Measurements from ENCODE around the gene TAB2. TPM values are rescaled to one million over a fixed set of nuclear protein-coding genes. Genes with fewer than 3 reads are reported as not detected.

The TAB2 gene
- total RNA-seq, 4 donors from 2014 or later: 43.6 to 89.9 (median 64.7) TPM

DNA sequence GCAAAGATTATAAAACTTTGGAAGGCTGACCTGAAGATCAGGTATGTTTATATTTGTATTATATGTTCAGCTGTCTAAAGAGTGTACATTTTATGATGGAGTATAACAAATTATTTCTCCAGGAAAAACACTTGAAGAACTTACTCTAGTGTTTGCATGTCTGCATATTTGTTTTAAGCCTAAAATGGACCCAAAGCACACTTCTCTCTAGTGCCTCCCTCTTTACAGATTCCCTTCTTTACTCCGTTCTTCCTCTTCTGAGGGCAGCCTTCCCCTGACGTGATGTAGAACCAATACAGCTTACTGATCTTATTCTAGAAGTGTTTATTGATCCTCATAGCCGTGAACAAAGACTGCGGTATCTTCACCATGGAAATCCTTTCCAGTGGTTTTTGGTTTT, 96.5 kb downstream of the TAB2 start:
- peaks cover 0 to 6% (median 2%) of the 10 kb centered on the region in 4 donors for H3K36me3 ChIP-seq
- peaks cover 0 to 15% (median 4%) of the 10 kb centered on the region in 4 donors for H3K4me1 ChIP-seq
- no peak overlapping the region for H3K4me3 ChIP-seq
- no peaks in the 10 kb centered on the region for H3K9me3 ChIP-seq
- H3K27me3 ChIP-seq: no peaks in the 10 kb centered on the region
- TF ChIP-seq, protein P1, sequence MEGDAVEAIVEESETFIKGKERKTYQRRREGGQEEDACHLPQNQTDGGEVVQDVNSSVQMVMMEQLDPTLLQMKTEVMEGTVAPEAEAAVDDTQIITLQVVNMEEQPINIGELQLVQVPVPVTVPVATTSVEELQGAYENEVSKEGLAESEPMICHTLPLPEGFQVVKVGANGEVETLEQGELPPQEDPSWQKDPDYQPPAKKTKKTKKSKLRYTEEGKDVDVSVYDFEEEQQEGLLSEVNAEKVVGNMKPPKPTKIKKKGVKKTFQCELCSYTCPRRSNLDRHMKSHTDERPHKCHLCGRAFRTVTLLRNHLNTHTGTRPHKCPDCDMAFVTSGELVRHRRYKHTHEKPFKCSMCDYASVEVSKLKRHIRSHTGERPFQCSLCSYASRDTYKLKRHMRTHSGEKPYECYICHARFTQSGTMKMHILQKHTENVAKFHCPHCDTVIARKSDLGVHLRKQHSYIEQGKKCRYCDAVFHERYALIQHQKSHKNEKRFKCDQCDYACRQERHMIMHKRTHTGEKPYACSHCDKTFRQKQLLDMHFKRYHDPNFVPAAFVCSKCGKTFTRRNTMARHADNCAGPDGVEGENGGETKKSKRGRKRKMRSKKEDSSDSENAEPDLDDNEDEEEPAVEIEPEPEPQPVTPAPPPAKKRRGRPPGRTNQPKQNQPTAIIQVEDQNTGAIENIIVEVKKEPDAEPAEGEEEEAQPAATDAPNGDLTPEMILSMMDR (IDR thresholded peaks at IDR 0.05): no peak
- no peak for TF ChIP-seq POLR2AphosphoS5 (IDR thresholded peaks at IDR 0.05)
- in situ Hi-C loops (cut with MboI; ENCODE audit: low pct_ligation_motif_present in 1 of 4, low pct_unique_long_range_greater_than_20kb in 1 of 4, low sequenced_read_pairs in 3 of 4) (no loop called here), intact Hi-C loops (cut with DNase I; ENCODE audit: low total_unique reads) (no loop called here)
- 71 to 80% methylated on average over 4 of the region's 4 CpGs for WGBS, 2 donors (ENCODE audit: low coverage in 1 of 2)
- peak overlapping the region in 1 of 4 donors; percentile 31 for H3K27ac ChIP-seq
- DNase-seq: no peak

DNA sequence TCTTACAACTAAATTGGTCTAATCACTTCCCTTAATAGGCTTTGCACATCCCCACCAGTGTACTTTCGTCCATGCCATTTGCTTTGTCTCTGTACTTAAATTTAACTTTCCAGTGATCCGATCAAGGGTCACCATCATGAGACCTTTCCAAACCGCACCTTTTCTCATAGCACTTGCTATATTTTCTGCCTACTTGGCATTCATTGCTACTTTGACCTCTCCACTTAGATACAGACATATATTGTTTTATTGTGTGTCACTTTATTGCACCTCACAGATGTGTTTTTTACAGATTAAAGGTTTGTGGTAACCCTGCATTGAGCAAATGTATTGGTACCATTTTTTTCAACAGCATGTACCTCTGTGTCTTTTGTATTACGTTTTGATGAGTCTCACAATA, 97.3 kb downstream of the TAB2 start:
- in situ Hi-C loops (cut with MboI; ENCODE audit: low pct_ligation_motif_present in 1 of 4, low pct_unique_long_range_greater_than_20kb in 1 of 4, low sequenced_read_pairs in 3 of 4): no loop called here
- 60 to 65% methylated on average over 4 of the region's 4 CpGs for WGBS, 2 donors (ENCODE audit: low coverage in 1 of 2)
- peak overlapping the region in 3 of 4 donors; percentile 28 to 54 (median 31) for H3K27ac ChIP-seq
- no peak for DNase-seq
- intact Hi-C loops (cut with DNase I; ENCODE audit: low total_unique reads): no loop called here
- peaks cover 0 to 15% (median 4%) of the 10 kb centered on the region in 4 donors for H3K4me1 ChIP-seq
- no peaks in the 10 kb centered on the region for H3K9me3 ChIP-seq
- TF ChIP-seq POLR2AphosphoS5 (IDR thresholded peaks at IDR 0.05): peak in 1 of 3 donors; percentile 24
- TF ChIP-seq POLR2A (IDR thresholded peaks at IDR 0.05): no peak
- H3K27me3 ChIP-seq: no peaks in the 10 kb centered on the region
- no peak overlapping the region for H3K4me3 ChIP-seq
- H3K36me3 ChIP-seq: peaks cover 0 to 6% (median 2%) of the 10 kb centered on the region in 4 donors

DNA sequence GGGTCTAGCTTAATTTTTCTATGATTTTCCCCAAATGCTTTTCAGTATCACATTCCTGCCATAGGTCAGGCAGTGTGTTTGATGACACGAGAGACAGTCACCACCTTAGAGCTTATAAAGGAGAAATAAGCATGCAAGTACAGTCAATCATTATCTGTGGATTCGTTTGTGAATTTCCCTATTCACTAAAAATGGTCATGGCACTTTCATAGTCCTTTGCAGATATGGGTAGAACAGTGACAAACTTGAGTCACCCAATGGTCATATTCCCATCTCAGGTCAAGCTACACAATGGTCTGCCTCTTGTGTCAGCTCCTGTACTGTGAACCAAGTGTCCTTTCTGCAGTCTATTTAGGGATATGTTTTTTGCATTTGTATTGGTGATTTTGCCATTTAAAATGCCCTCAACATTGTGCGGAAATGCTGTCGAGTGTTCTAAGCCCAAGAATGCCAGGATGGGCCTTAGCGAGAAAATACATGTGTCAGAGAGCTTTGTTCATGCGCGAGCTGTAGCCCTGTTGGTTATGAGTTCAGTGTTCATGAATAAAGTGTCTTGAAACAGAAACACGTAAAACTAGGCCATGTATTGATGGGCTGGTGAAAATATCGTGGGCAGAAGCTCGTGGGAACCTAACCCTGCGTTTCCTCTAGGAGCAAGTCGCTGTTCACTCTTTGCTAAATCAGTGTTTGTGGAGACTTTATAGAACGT, 102.3 kb downstream of the TAB2 start:
- H3K4me1 ChIP-seq: peaks cover 3 to 7% (median 4%) of the 10 kb centered on the region in 4 donors
- in situ Hi-C loops (cut with MboI; ENCODE audit: low pct_ligation_motif_present in 1 of 4, low pct_unique_long_range_greater_than_20kb in 1 of 4, low sequenced_read_pairs in 3 of 4): loop anchor here in 1 of 4 donors (10.0 kb wide), 1 partner anchor 385 kb away; no protein-coding TSS in a partner anchor
- H3K4me3 ChIP-seq: no peak overlapping the region
- no peak for DNase-seq
- 84 to 88% methylated on average over 6 to 13 of the region's 13 CpGs for WGBS, 2 donors (ENCODE audit: low coverage in 1 of 2)
- no peaks in the 10 kb centered on the region for H3K36me3 ChIP-seq
- no peaks in the 10 kb centered on the region for H3K27me3 ChIP-seq
- intact Hi-C loops (cut with DNase I; ENCODE audit: low total_unique reads): no loop called here
- no peaks in the 10 kb centered on the region for H3K9me3 ChIP-seq
- TF ChIP-seq EP300 (IDR thresholded peaks at IDR 0.05; ENCODE audit: low read depth): no peak
- no peak for TF ChIP-seq POLR2AphosphoS5 (IDR thresholded peaks at IDR 0.05)
- no peak for TF ChIP-seq POLR2A (IDR thresholded peaks at IDR 0.05)
- H3K27ac ChIP-seq: no peak overlapping the region

DNA sequence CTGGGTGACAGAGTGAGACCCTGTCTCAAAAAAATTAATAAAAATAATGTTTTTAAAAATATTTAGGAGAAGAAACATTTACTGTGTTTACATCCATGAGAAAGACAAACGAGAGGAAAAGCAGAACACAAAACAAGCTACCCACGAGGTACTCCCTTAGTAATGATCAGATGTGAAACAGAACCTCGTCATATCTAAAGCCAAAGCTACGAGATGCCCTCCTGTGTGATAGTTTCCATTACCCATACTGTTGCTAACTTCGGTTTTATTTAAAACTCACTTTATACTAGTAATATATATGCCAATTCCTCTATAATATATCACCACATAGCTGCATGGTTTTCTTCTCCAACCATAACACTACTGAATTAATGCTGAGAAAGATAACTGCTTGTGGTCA, 103.6 kb downstream of the TAB2 start:
- peaks cover 0 to 7% (median 3%) of the 10 kb centered on the region in 4 donors for H3K4me1 ChIP-seq
- intact Hi-C loops (cut with DNase I; ENCODE audit: low total_unique reads): no loop called here
- no peak for DNase-seq
- no peaks in the 10 kb centered on the region for H3K36me3 ChIP-seq
- H3K27ac ChIP-seq: no peak overlapping the region
- in situ Hi-C loops (cut with MboI; ENCODE audit: low pct_ligation_motif_present in 1 of 4, low pct_unique_long_range_greater_than_20kb in 1 of 4, low sequenced_read_pairs in 3 of 4): loop anchor here in 1 of 4 donors (10.0 kb wide), 1 partner anchor 386 kb away; no protein-coding TSS in a partner anchor
- TF ChIP-seq POLR2A (IDR thresholded peaks at IDR 0.05) (no peak), EP300 (IDR thresholded peaks at IDR 0.05; ENCODE audit: low read depth) (no peak), POLR2AphosphoS5 (IDR thresholded peaks at IDR 0.05) (no peak)
- TF ChIP-seq, protein P1 (IDR thresholded peaks at IDR 0.05): no peak
- H3K9me3 ChIP-seq: no peaks in the 10 kb centered on the region
- no peaks in the 10 kb centered on the region for H3K27me3 ChIP-seq
- H3K4me3 ChIP-seq: no peak overlapping the region
- 51 to 70% methylated on average over 5 of the region's 5 CpGs for WGBS, 2 donors (ENCODE audit: low coverage in 1 of 2)

DNA sequence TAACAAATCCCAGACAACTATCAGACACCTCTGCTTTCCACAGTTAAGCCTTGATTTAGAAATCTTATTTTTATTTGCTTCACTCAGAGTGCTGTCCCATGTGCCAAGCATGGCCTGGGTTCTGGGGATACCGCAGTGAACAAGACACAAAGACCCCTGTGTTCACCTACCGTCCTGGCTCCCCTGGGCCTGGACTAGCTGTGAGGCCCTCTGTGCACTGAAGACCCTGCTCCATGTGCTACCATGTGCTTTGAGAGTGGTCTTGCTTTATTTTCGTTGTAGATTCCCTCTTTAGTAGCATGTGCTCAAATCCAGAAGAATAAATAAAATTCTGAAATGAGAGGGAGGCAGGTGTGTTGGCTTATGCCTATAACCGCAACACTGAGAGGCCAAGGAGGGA, 105.1 kb downstream of the TAB2 start:
- 90 to 91% methylated on average over 2 to 4 of the region's 4 CpGs for WGBS, 2 donors (ENCODE audit: low coverage in 1 of 2)

More for the DNA sequence above, 105.1 kb downstream of the TAB2 start:
- TF ChIP-seq POLR2AphosphoS5 (IDR thresholded peaks at IDR 0.05) (no peak), POLR2A (IDR thresholded peaks at IDR 0.05) (no peak), EP300 (IDR thresholded peaks at IDR 0.05; ENCODE audit: low read depth) (no peak)
- TF ChIP-seq, protein P1 (IDR thresholded peaks at IDR 0.05): no peak
- H3K4me1 ChIP-seq: peaks cover 0 to 7% (median 3%) of the 10 kb centered on the region in 4 donors
- no peaks in the 10 kb centered on the region for H3K27me3 ChIP-seq
- intact Hi-C loops (cut with DNase I; ENCODE audit: low total_unique reads): no loop called here
- no peaks in the 10 kb centered on the region for H3K9me3 ChIP-seq
- no peak overlapping the region for H3K27ac ChIP-seq
- in situ Hi-C loops (cut with MboI; ENCODE audit: low pct_ligation_motif_present in 1 of 4, low pct_unique_long_range_greater_than_20kb in 1 of 4, low sequenced_read_pairs in 3 of 4): loop anchor here in 1 of 4 donors (10.0 kb wide), 1 partner anchor 388 kb away; no protein-coding TSS in a partner anchor
- no peaks in the 10 kb centered on the region for H3K36me3 ChIP-seq
- no peak for DNase-seq
- no peak overlapping the region for H3K4me3 ChIP-seq
